ENCODE results near the gene RASL10B.

DNA sequence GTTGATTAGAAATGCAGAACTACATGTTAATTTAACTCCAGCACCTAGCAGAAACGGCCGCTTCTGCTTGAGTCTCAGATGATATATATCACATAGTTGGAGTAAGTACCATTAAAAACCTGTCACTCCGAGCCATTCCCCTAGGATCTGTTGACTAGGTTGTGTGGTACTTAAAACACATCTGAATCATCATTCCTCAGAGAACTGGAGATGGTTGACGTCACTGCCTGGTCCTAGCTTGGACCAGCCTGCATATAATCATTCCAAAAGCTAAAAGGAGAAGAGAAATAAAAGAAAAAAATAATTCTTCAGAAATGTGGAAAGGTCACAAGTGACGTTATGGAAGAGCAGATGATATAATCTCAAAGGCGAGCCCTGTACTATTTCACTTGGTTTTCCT, 31.3 kb upstream of the RASL10B start:
- TF ChIP-seq EZH2 (IDR thresholded peaks at IDR 0.05; ENCODE audit: insufficient read depth, poor library complexity, severe bottlenecking) (no peak), EZH2phosphoT487 (IDR thresholded peaks at IDR 0.05; ENCODE audit: insufficient read depth, low read depth) (no peak)
